Measurements from ENCODE around the gene DCUN1D2. TPM values are rescaled to one million over a fixed set of nuclear protein-coding genes. Genes with fewer than 3 reads are reported as not detected.

Gene DCUN1D2
- total RNA-seq, 1 donor from 2014 or later = 26.2 TPM

- peaks cover 53% of the 10 kb centered on the region for H3K36me3 Mint-ChIP-seq (ENCODE audit: low read depth)
- no peaks in the 10 kb centered on the region for H3K9me3 Mint-ChIP-seq
- TF ChIP-seq CTCF (IDR thresholded peaks at IDR 0.05) = no peak
- no peak overlapping the region for H3K27ac Mint-ChIP-seq
- ChIA-PET CTCF (no interaction called here), POLR2A (no interaction called here)
- no peak overlapping the region for H3K4me3 Mint-ChIP-seq
- H3K4me1 Mint-ChIP-seq = no peaks in the 10 kb centered on the region
- DNase-seq (no peak), ATAC-seq (ENCODE audit: low read depth) (no peak)
- intact Hi-C loops (cut with micrococcal nuclease) = no loop called here
- no peaks in the 10 kb centered on the region for H3K27me3 Mint-ChIP-seq
Measured at GRCh38 chr13:113468029-113468428, 22.5 kb downstream of the DCUN1D2 start.

- ATAC-seq (ENCODE audit: low read depth) (no peak), DNase-seq (no peak)
- Mint-ChIP-seq H3K27me3 (no peaks in the 10 kb centered on the region), H3K9me3 (no peaks in the 10 kb centered on the region), H3K27ac (no peak overlapping the region), H3K36me3 (ENCODE audit: low read depth) (peaks cover 55% of the 10 kb centered on the region), H3K4me1 (no peaks in the 10 kb centered on the region), H3K4me3 (no peak overlapping the region)
- TF ChIP-seq CTCF (IDR thresholded peaks at IDR 0.05) = no peak
- intact Hi-C loops (cut with micrococcal nuclease) = no loop called here
- CTCF ChIA-PET = no interaction called here
- POLR2A ChIA-PET = no interaction called here
Measured at GRCh38 chr13:113466383-113466782, 24.1 kb downstream of the DCUN1D2 start.

DNA sequence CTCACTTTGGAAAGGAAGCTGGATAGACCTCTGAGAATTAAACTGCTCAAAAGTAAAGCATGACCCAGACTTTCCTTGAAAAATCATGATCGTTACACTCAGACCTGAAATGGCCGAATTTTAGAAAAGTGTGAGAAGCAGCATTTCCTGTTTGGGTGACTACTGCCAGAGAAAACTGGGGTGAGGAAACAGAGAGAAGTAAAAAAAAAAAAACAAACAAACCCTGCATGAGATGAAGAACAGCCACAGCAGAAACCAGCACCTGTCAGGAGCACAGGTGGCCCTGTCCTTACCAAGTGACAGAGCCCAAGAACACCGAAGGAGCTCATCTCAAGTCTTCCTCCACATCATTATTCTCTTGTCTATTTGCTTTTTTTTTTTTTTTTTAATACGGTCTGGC is 25.2 kb downstream of the DCUN1D2 start:
- DNase-seq (no peak), ATAC-seq (ENCODE audit: low read depth) (no peak)
- TF ChIP-seq CTCF (IDR thresholded peaks at IDR 0.05) = no peak
- H3K27me3 Mint-ChIP-seq = no peaks in the 10 kb centered on the region
- H3K36me3 Mint-ChIP-seq (ENCODE audit: low read depth) = peaks cover 60% of the 10 kb centered on the region
- no peaks in the 10 kb centered on the region for H3K9me3 Mint-ChIP-seq
- H3K4me3 Mint-ChIP-seq = no peak overlapping the region
- intact Hi-C loops (cut with micrococcal nuclease) = no loop called here
- POLR2A ChIA-PET = interaction anchor here (0.6 kb wide), 1 partner anchor 255 kb away, joined by 3 read pairs; no protein-coding TSS in a partner anchor
- H3K27ac Mint-ChIP-seq = no peak overlapping the region
- no peaks in the 10 kb centered on the region for H3K4me1 Mint-ChIP-seq
- CTCF ChIA-PET = no interaction called here

DNA sequence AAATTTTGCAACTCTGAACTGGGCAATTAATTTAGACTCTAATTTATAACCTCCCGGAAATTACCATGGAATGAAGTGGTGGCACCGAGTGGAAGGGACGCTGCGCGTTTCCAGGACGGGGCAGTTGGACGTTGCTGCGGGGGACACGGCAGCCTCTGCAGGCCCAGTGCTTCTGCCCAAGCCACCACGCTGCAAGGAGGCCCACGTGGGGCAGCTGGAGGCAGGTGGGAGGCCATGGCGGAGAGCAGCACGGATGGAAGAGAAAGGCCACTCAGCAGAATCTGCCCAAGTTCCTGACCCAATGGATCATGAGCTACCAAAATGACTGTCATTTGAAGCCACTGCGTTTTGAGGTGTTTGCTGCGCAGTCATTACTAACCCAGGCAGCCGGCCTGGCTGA is 26.0 kb downstream of the DCUN1D2 start:
- no peak for TF ChIP-seq CTCF (IDR thresholded peaks at IDR 0.05)
- DNase-seq (no peak), ATAC-seq (ENCODE audit: low read depth) (no peak)
- no peak overlapping the region for H3K4me3 Mint-ChIP-seq
- ChIA-PET POLR2A (no interaction called here), CTCF (no interaction called here)
- no peak overlapping the region for H3K27ac Mint-ChIP-seq
- no peaks in the 10 kb centered on the region for H3K4me1 Mint-ChIP-seq
- no peaks in the 10 kb centered on the region for H3K9me3 Mint-ChIP-seq
- H3K27me3 Mint-ChIP-seq = no peaks in the 10 kb centered on the region
- intact Hi-C loops (cut with micrococcal nuclease) = no loop called here
- peaks cover 63% of the 10 kb centered on the region for H3K36me3 Mint-ChIP-seq (ENCODE audit: low read depth)

- DNase-seq (no peak), ATAC-seq (ENCODE audit: low read depth) (no peak)
- H3K27ac Mint-ChIP-seq = no peak overlapping the region
- ChIA-PET CTCF (no interaction called here), POLR2A (no interaction called here)
- intact Hi-C loops (cut with micrococcal nuclease) = no loop called here
- H3K27me3 Mint-ChIP-seq = no peaks in the 10 kb centered on the region
- no peaks in the 10 kb centered on the region for H3K9me3 Mint-ChIP-seq
- H3K36me3 Mint-ChIP-seq (ENCODE audit: low read depth) = peaks cover 61% of the 10 kb centered on the region
- H3K4me1 Mint-ChIP-seq = no peaks in the 10 kb centered on the region
- no peak overlapping the region for H3K4me3 Mint-ChIP-seq
- TF ChIP-seq CTCF (IDR thresholded peaks at IDR 0.05) = no peak
Measured at GRCh38 chr13:113461022-113461751, 29.3 kb downstream of the DCUN1D2 start.
